Measurements from ENCODE around the gene MARCHF4.

- TF ChIP-seq CTCF (conservative IDR thresholded peaks at IDR 0.05 in 1 of 2, IDR thresholded peaks at IDR 0.05 in 1 of 2; ENCODE audit: extremely low read depth in 1 of 2, insufficient read depth in 1 of 2, low read depth in 1 of 2, low read length in 2 of 2) (no peak), EZH2 (IDR thresholded peaks at IDR 0.05; ENCODE audit: borderline replicate concordance, low read length) (no peak)
Observed at GRCh38 chr2:216392945-216393840, 20.9 kb upstream of the MARCHF4 start.
